Measurements from ENCODE around the gene SRPK1.

DNA sequence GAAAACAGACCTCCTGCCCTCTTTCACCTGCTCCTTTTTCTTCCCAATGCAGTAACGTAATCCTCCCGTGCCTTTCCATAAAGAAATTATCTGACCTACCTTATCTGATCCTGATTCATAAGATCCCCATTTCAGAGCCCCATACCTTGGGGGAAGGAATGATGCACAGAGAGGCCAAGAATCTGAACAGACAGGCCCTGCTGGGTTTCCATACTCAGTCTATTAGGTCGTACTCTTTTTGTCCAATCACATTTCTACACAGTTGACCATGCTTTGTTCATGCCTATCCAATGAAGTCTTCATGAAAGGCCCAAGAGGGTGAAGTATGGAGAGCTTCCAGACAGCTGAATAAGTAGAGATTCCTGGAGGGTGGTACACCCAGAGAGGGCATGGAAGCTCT lies 25.3 kb downstream of the SRPK1 start:
- TF ChIP-seq FOXM1 (IDR thresholded peaks at IDR 0.05; ENCODE audit: low read depth, low read length) (no peak), CTCF (IDR thresholded peaks at IDR 0.05 in 2 of 3, conservative IDR thresholded peaks at IDR 0.05 in 1 of 3; ENCODE audit: control insufficient read depth in 2 of 3, extremely low read depth in 1 of 3, insufficient read depth in 1 of 3, low read depth in 3 of 3, low read length in 3 of 3) (no peak), NKRF (conservative IDR thresholded peaks at IDR 0.05) (no peak), POLR2A (IDR thresholded peaks at IDR 0.05; ENCODE audit: low read depth, low read length) (no peak)
